ENCODE data around the gene DAPK2.

DAPK2 gene

GRCh38 chr15:64046421-64047153 lies at the start of gene DAPK2:
Gene DAPK2, minus strand, starts transcription at chr15:64046485. Its CDS starts 6,224 bp downstream, at chr15:64040261.
- peak within 1 kb of the TSS; percentile 67 for H3K4me3 ChIP-seq (ENCODE audit: low read depth, low read length)
- TF ChIP-seq, protein P1, sequence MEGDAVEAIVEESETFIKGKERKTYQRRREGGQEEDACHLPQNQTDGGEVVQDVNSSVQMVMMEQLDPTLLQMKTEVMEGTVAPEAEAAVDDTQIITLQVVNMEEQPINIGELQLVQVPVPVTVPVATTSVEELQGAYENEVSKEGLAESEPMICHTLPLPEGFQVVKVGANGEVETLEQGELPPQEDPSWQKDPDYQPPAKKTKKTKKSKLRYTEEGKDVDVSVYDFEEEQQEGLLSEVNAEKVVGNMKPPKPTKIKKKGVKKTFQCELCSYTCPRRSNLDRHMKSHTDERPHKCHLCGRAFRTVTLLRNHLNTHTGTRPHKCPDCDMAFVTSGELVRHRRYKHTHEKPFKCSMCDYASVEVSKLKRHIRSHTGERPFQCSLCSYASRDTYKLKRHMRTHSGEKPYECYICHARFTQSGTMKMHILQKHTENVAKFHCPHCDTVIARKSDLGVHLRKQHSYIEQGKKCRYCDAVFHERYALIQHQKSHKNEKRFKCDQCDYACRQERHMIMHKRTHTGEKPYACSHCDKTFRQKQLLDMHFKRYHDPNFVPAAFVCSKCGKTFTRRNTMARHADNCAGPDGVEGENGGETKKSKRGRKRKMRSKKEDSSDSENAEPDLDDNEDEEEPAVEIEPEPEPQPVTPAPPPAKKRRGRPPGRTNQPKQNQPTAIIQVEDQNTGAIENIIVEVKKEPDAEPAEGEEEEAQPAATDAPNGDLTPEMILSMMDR (IDR thresholded peaks at IDR 0.05; ENCODE audit: borderline replicate concordance, insufficient read depth, low read depth, low read length), result peak; percentile 95

GRCh38 chr15:64095431-64095794 lies 49.1 kb upstream of the DAPK2 start:
- H3K4me3 ChIP-seq (ENCODE audit: low read depth, low read length), result peak overlapping the region; percentile 42
- TF ChIP-seq, protein P1 (IDR thresholded peaks at IDR 0.05; ENCODE audit: borderline replicate concordance, insufficient read depth, low read depth, low read length), result no peak

- TF ChIP-seq, protein P1 (IDR thresholded peaks at IDR 0.05; ENCODE audit: borderline replicate concordance, insufficient read depth, low read depth, low read length), result no peak
Observed at GRCh38 chr15:64093627-64094417, 47.5 kb upstream of the DAPK2 start, which contains the start of gene CIAO2A. Gene CIAO2A, minus strand, starts transcription at chr15:64093838. Its CDS starts 70 bp downstream, at chr15:64093768.

DNA sequence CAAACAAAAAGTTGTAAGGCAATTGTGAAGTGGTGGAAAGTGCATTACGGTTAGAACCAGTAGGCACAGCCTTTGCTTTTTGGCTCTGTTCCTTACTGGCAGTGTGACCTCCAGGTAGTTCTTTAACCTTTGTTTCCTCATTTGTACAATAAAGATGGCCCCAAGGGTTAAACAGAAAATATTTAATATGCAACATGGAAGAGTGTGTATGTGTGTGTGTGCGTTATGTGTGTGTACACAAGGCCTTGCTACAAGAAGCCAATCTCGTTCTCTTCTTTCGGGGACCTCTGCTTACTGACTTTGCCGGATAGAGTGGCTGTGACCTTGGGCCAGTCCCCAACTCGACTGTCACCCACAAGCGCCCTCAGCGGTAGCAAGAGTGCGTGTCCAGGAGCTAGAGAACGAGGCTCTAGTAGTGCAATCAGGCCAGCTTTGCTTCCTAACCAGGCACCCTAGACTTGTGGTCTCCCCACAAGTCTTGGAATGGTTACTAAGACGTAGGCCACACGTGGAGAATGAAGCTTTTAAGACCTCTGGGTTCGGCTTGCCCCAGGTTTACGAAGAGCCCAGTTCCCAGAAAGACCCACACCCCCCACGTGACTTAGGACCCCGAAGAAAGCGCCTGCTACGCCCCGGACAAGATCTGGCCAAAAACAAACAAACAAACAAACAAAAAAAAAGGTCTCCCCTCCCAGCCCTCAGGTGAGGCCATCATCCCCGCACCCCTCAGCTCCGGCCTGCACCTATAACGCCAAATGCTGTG lies 46.8 kb upstream of the DAPK2 start:
- H3K4me3 ChIP-seq (ENCODE audit: low read depth, low read length), result peak overlapping the region; percentile 78
- TF ChIP-seq, protein P1 (IDR thresholded peaks at IDR 0.05; ENCODE audit: borderline replicate concordance, insufficient read depth, low read depth, low read length), result peak; percentile 37; the same call in 1 of the 2 replicates

More at GRCh38 chr15:64093627-64094417, 47.5 kb upstream of the DAPK2 start, which contains the start of gene CIAO2A:
- peak within 1 kb of the TSS; percentile 78 for H3K4me3 ChIP-seq (ENCODE audit: low read depth, low read length)

- peak overlapping the region; percentile 78 for H3K4me3 ChIP-seq (ENCODE audit: low read depth, low read length)
- TF ChIP-seq, protein P1 (IDR thresholded peaks at IDR 0.05; ENCODE audit: borderline replicate concordance, insufficient read depth, low read depth, low read length), result no peak
Observed at GRCh38 chr15:64092075-64092820, 46.0 kb upstream of the DAPK2 start.

DNA sequence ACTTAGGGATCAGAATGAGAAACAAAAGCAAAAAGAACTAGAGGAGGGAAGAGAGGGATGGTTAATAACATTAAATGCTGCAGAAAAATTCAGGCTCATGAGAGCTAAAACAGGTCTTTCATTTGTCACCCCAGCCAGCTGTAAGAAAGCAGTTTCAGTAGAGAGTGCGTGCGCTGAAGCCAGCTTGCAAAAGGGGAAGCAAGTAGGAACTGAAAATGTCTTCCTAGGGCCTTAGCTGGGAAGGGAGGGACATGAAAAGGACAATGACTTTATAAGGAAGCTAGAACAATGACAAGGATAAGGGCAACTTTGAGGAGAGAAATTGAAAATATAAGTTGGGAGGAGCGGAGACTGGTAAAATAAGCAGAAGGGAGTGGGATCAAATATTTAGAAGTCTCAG lies 44.2 kb upstream of the DAPK2 start:
- no peak overlapping the region for H3K4me3 ChIP-seq (ENCODE audit: low read depth, low read length)
- TF ChIP-seq, protein P1 (IDR thresholded peaks at IDR 0.05; ENCODE audit: borderline replicate concordance, insufficient read depth, low read depth, low read length), result no peak
